ENCODE data around the gene WASF2. TPM values are rescaled to one million over a fixed set of nuclear protein-coding genes. Genes with fewer than 3 reads are reported as not detected.

Gene WASF2
- total and polyA plus RNA-seq, 2 of the 8 experiments (the other 6 are each of a cell fraction or from before 2014, with no cell fraction given): 32.1 to 86.6 TPM

- Histone ChIP-seq H3K9ac (replicated peaks in 1 of 4; ENCODE audit: extremely low read depth in 1 of 4, low read depth in 3 of 4, low read length in 3 of 4) (no peak overlapping the region), H3K27me3 (replicated peaks in 1 of 4; ENCODE audit: control insufficient read depth in 3 of 4, extremely low read depth in 1 of 4, insufficient read depth in 3 of 4, low read length in 3 of 4) (no peaks in the 10 kb centered on the region), H3K79me1 (ENCODE audit: low read depth, low read length) (peaks cover 2% of the 10 kb centered on the region; the same call in 1 of the 2 replicates), H2BK20ac (ENCODE audit: low read length) (no peak overlapping the region), H2AK5ac (ENCODE audit: low read depth, low read length) (0 out of 2 replicates have a peak overlapping the region, but pooled peaks have one; percentile 79), H3K23me2 (ENCODE audit: low read depth, low read length) (no peaks in the 10 kb centered on the region), H3K27ac (ENCODE audit: low read depth, low read length) (peak overlapping the region; percentile 11; the same call in 1 of the 2 replicates), H3K4me3 (ENCODE audit: extremely low read depth in 1 of 4, insufficient read depth in 2 of 4, low read depth in 3 of 4, low read length in 4 of 4) (no peak overlapping the region), H4K91ac (replicated peaks; ENCODE audit: insufficient read length, low read length) (peak overlapping the region; percentile 58), H3K4me2 (ENCODE audit: insufficient read depth in 1 of 2, low read depth in 2 of 2, low read length in 2 of 2) (peak overlapping the region; percentile 41 to 42; a peak in 3 of 4 replicates), H4K20me1 (replicated peaks in 1 of 2; ENCODE audit: control insufficient read depth in 1 of 2, insufficient read depth in 2 of 2, low read length in 2 of 2) (peaks cover 1 to 9% of the 10 kb centered on the region in 2 experiments), H2AFZ (ENCODE audit: low read length) (no peak overlapping the region), H2BK5ac (ENCODE audit: low read depth, low read length) (0 out of 2 replicates have a peak overlapping the region, but pooled peaks have one; percentile 44), H2BK12ac (ENCODE audit: low read depth, low read length) (peak overlapping the region; percentile 60; the same call in 1 of the 2 replicates), H4K8ac (ENCODE audit: extremely low read depth, insufficient read depth, low read length) (no peak overlapping the region; the same call in 1 of the 2 replicates), H3K9me3 (ENCODE audit: insufficient read depth in 2 of 2, low read depth in 1 of 2, low read length in 1 of 2) (no peaks in the 10 kb centered on the region), H4K5ac (ENCODE audit: insufficient read length, low read depth, low read length) (no peak overlapping the region), H3K56ac (replicated peaks; ENCODE audit: insufficient read length, low read depth, low read length) (no peak overlapping the region), H2BK15ac (ENCODE audit: low read length) (no peak overlapping the region; the same call in 1 of the 2 replicates), H2BK120ac (replicated peaks; ENCODE audit: low read depth, low read length) (no peak overlapping the region), H3K14ac (ENCODE audit: insufficient read length) (no peak overlapping the region), H3K36me3 (ENCODE audit: control insufficient read depth in 2 of 4, insufficient read depth in 4 of 4, low read length in 3 of 4) (no peaks in the 10 kb centered on the region), H3K4ac (replicated peaks; ENCODE audit: insufficient read length, low read depth, low read length) (no peak overlapping the region), H3K4me1 (replicated peaks in 1 of 4; ENCODE audit: control insufficient read depth in 3 of 4, insufficient read depth in 4 of 4, low read length in 3 of 4) (peaks cover 12 to 33% (median 23%) of the 10 kb centered on the region in 4 experiments), H3K79me2 (ENCODE audit: control insufficient read depth in 1 of 2, insufficient read depth in 2 of 2, low read length in 2 of 2) (no peaks in the 10 kb centered on the region), H3K23ac (ENCODE audit: insufficient read length) (no peak overlapping the region), H3K18ac (ENCODE audit: extremely low read depth, low read length) (peak overlapping the region; percentile 44)
- FAIRE-seq: no peak
- 30% methylated on average over 11 of the region's 11 CpGs; no CpG with 5 or more reads in 1 of the 2 experiments for WGBS, 2 experiments (ENCODE audit: extremely low coverage in 1 of 2, insufficient coverage in 1 of 2, insufficient read length in 1 of 2, insufficient replicate concordance in 2 of 2, low coverage in 1 of 2, low lambda C conversion rate in 2 of 2, missing lambda C conversion rate in 1 of 2)
- ChIA-PET POLR2A (ENCODE audit: partially characterized antibody) (interaction anchor here (1.0 to 7.2 kb wide), 8 partner anchors 10 to 132 kb away, joined by 3 to 34 read pairs (median 3); no protein-coding TSS in a partner anchor), CTCF (ENCODE audit: partially characterized antibody) (interaction anchor here (0.8 to 56.1 kb wide), 10 partner anchors 8 to 968 kb away, joined by 3 to 1807 read pairs (median 6); partner anchors contain the start of gene AHDC1)
- no peak for TF ChIP-seq SAP30 (IDR thresholded peaks at IDR 0.05; ENCODE audit: insufficient read depth, insufficient replicate concordance, low read length)
- peak in 1 of 2 experiments; percentile 15; a peak in 1 of 4 replicates for TF ChIP-seq RAD21 (IDR thresholded peaks at IDR 0.05 in 1 of 2, conservative IDR thresholded peaks at IDR 0.05 in 1 of 2; ENCODE audit: low read depth in 2 of 2, low read length in 2 of 2)
- peak; percentile 51 for TF ChIP-seq ASH2L (IDR thresholded peaks at IDR 0.05; ENCODE audit: low read length)
- TF ChIP-seq POLR2AphosphoS5 (IDR thresholded peaks at IDR 0.05; ENCODE audit: low read depth, low read length): no peak
- 0 out of 2 replicates have a peak, but pooled peaks have one; percentile 17 for TF ChIP-seq MAX (IDR thresholded peaks at IDR 0.05)
- peak in 1 of 2 experiments; percentile 66 for DNase-seq (ENCODE audit: low read depth in 1 of 2, low spot score in 2 of 2)
Observed at GRCh38 chr1:27536767-27537166, 46.8 kb upstream of the WASF2 start.

Data from H1 (cell line).